ENCODE data around the gene SLC44A4.
"Not testable (repeated sequence)": the region's sequence is repeated elsewhere in the genome, so short reads cannot be mapped to it uniquely, and the experiment has no call there.

Gene SLC44A4

DNA sequence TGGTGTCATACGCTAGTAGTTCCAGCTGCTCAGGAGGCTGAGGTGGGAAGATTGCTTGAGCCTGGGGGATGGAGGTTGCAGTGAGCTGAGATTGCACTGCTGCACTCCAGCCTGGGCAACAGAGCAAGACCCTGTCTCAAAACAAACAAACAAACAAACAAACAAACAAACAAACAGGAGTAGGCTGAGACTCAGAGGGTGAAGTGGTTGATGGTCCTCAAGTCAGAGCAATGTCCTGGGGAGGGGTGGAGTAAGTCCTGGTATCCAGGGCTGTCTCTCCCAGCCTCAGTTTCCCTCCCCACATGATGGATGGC is 10.2 kb downstream of the SLC44A4 start:
- H3K4me3 ChIP-seq (ENCODE audit: low read depth, low read length); H3K4me1 ChIP-seq (ENCODE audit: control insufficient read depth, insufficient read depth, low read length); H3K27ac ChIP-seq (ENCODE audit: extremely low read depth, low read depth, low read length); H3K9me3 ChIP-seq (ENCODE audit: control insufficient read depth, insufficient read depth, low read depth, low read length); H3K36me3 ChIP-seq (ENCODE audit: control insufficient read depth in 2 of 2, insufficient read depth in 1 of 2, low read length in 2 of 2): not testable (repeated sequence)
- CTCF ChIA-PET, result interaction anchor here (0.6 to 7.0 kb wide), 11 partner anchors 21 to 258 kb away, joined by 3 to 53 read pairs (median 3); partner anchors contain the start of gene VWA7
- TF ChIP-seq ZNF121 (tag by site-specific recombination; IDR thresholded peaks at IDR 0.05), result peak; percentile 99
- POLR2A ChIA-PET, result interaction anchor here (0.6 to 2.1 kb wide), 6 partner anchors 16 to 195 kb away, joined by 3 to 8 read pairs (median 4); partner anchors contain the start of genes DXO and HSPA1B

DNA sequence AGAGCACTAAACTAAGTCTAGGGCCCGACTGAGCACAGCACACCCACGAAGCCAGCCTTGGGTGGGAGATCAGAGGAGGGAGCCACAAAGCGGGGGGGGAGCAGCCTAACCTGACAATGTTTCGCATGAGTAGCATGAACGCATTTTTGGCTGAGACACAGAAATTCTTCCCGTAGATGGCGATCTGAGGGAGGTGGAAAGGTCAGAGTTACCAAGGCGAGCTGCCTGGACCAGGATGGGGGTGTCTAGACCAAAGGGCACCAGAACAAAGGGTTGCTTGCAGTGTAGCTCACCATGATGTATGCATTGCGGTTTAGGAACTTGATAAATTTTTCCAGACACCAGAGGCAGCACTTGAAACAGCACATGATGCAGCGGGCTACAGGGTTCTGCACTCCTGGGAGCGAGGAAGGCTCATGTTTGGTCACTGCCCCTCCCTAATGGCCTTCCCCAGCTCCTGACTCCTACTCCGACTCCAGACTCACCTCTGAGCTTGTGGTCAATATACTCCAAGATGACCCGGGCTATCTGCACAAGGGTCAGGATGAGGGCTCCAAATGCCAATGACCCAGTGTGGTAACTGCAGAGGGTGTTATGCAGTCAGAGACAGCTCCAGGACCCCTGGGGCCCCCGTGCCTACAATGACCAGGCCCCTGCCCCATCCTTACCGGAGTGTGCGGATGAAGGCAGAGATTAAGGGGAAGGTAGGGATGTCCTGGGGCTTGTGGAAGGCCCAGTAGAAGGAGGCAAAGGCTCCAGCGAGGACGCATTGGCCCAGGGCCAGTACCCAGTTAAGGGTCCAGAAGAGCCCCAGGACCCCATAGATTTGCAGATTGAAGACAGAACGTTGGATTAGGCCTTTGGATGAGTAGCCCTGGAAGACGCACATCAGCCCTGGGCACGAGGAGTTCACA is 13.3 kb downstream of the SLC44A4 start:
- H3K36me3 ChIP-seq (ENCODE audit: control insufficient read depth in 2 of 2, insufficient read depth in 1 of 2, low read length in 2 of 2), result peaks cover 0 to 9% of the 10 kb centered on the region in 2 experiments; a peak in 1 of 3 replicates
- ChIA-PET POLR2A (interaction anchor here (0.6 to 5.0 kb wide), 2 partner anchors 38 to 265 kb away, joined by 3 to 92 read pairs; partner anchors contain the start of genes FKBPL and HSPA1B), CTCF (interaction anchor here (0.6 to 7.0 kb wide), 4 partner anchors 24 to 315 kb away, joined by 3 to 53 read pairs (median 3); no protein-coding TSS in a partner anchor)
- no peaks in the 10 kb centered on the region for H3K9me3 ChIP-seq (ENCODE audit: control insufficient read depth, insufficient read depth, low read depth, low read length)
- TF ChIP-seq ZBTB21 (tag by site-specific recombination; IDR thresholded peaks at IDR 0.05) (no peak), ZNF394 (tag by site-specific recombination; IDR thresholded peaks at IDR 0.05; ENCODE audit: borderline replicate concordance) (no peak)
- TF ChIP-seq, protein P1, sequence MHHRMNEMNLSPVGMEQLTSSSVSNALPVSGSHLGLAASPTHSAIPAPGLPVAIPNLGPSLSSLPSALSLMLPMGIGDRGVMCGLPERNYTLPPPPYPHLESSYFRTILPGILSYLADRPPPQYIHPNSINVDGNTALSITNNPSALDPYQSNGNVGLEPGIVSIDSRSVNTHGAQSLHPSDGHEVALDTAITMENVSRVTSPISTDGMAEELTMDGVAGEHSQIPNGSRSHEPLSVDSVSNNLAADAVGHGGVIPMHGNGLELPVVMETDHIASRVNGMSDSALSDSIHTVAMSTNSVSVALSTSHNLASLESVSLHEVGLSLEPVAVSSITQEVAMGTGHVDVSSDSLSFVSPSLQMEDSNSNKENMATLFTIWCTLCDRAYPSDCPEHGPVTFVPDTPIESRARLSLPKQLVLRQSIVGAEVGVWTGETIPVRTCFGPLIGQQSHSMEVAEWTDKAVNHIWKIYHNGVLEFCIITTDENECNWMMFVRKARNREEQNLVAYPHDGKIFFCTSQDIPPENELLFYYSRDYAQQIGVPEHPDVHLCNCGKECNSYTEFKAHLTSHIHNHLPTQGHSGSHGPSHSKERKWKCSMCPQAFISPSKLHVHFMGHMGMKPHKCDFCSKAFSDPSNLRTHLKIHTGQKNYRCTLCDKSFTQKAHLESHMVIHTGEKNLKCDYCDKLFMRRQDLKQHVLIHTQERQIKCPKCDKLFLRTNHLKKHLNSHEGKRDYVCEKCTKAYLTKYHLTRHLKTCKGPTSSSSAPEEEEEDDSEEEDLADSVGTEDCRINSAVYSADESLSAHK (tag by site-specific recombination; IDR thresholded peaks at IDR 0.05), result 0 out of 2 replicates have a peak, but pooled peaks have one; percentile 11
- H3K4me3 ChIP-seq (ENCODE audit: low read depth, low read length), result no peak overlapping the region
- peaks cover 2% of the 10 kb centered on the region; the same call in 1 of the 2 replicates for H3K4me1 ChIP-seq (ENCODE audit: control insufficient read depth, insufficient read depth, low read length)
- no peak overlapping the region for H3K27ac ChIP-seq (ENCODE audit: extremely low read depth, low read depth, low read length)

DNA sequence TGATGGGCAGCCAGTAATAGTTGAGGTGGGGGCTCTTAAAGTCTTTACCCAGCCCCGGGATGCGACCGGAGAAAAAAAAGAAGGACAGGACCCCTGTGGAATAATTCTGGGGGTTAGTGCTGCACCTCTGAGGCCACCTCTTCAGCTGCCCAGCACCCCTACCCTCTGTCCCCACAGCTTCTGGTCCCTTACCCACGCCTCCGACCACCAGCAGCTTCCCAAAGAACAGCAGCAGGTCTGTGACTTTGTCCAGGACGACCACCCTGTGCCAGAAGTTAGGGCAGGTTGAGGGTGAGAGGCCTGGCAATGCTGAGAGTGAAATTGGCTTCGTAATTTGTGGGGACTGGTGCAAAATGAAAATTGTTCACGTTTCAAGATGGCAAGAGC is 14.0 kb downstream of the SLC44A4 start:
- ChIA-PET CTCF (interaction anchor here (1.0 to 7.0 kb wide), 4 partner anchors 25 to 174 kb away, joined by 3 to 53 read pairs (median 3); no protein-coding TSS in a partner anchor), POLR2A (interaction anchor here (2.9 to 5.0 kb wide), 2 partner anchors 25 to 38 kb away, joined by 92 to 125 read pairs; partner anchors contain the start of gene HSPA1B)
- H3K4me3 ChIP-seq (ENCODE audit: low read depth, low read length), result no peak overlapping the region
- no peak overlapping the region for H3K27ac ChIP-seq (ENCODE audit: extremely low read depth, low read depth, low read length)
- H3K4me1 ChIP-seq (ENCODE audit: control insufficient read depth, insufficient read depth, low read length), result peaks cover 2% of the 10 kb centered on the region; the same call in 1 of the 2 replicates
- TF ChIP-seq, protein P2, sequence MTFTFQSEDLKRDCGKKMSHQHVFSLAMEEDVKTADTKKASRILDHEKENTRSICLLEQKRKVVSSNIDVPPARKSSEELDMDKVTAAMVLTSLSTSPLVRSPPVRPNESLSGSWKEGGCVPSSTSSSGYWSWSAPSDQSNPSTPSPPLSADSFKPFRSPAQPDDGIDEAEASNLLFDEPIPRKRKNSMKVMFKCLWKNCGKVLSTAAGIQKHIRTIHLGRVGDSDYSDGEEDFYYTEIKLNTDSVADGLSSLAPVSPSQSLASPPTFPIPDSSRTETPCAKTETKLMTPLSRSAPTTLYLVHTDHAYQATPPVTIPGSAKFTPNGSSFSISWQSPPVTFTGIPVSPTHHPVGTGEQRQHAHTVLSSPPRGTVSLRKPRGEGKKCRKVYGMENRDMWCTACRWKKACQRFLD (tag by site-specific recombination; IDR thresholded peaks at IDR 0.05), result no peak
- TF ChIP-seq ZNF707 (tag by site-specific recombination; IDR thresholded peaks at IDR 0.05) (no peak), ZNF221 (tag by site-specific recombination; IDR thresholded peaks at IDR 0.05; ENCODE audit: borderline replicate concordance) (no peak), KLF7 (tag by site-specific recombination; IDR thresholded peaks at IDR 0.05; ENCODE audit: borderline replicate concordance) (no peak), ZNF146 (tag by site-specific recombination; IDR thresholded peaks at IDR 0.05) (no peak), ZNF654 (tag by site-specific recombination; IDR thresholded peaks at IDR 0.05; ENCODE audit: low read depth) (no peak), ZNF211 (tag by site-specific recombination; IDR thresholded peaks at IDR 0.05; ENCODE audit: low read depth) (no peak), MEIS1 (CRISPR knock-in tag; IDR thresholded peaks at IDR 0.05; ENCODE audit: borderline replicate concordance) (no peak), ZBTB48 (tag by site-specific recombination; IDR thresholded peaks at IDR 0.05) (no peak), PRDM1 (tag by site-specific recombination; IDR thresholded peaks at IDR 0.05) (no peak), RBAK (tag by site-specific recombination; IDR thresholded peaks at IDR 0.05) (no peak), ZNF701 (tag by site-specific recombination; IDR thresholded peaks at IDR 0.05) (no peak), ZFP3 (tag by site-specific recombination; IDR thresholded peaks at IDR 0.05; ENCODE audit: low read depth) (no peak)
- TF ChIP-seq, protein P3, sequence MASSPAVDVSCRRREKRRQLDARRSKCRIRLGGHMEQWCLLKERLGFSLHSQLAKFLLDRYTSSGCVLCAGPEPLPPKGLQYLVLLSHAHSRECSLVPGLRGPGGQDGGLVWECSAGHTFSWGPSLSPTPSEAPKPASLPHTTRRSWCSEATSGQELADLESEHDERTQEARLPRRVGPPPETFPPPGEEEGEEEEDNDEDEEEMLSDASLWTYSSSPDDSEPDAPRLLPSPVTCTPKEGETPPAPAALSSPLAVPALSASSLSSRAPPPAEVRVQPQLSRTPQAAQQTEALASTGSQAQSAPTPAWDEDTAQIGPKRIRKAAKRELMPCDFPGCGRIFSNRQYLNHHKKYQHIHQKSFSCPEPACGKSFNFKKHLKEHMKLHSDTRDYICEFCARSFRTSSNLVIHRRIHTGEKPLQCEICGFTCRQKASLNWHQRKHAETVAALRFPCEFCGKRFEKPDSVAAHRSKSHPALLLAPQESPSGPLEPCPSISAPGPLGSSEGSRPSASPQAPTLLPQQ (tag by site-specific recombination; IDR thresholded peaks at IDR 0.05), result no peak
- H3K36me3 ChIP-seq (ENCODE audit: control insufficient read depth in 2 of 2, insufficient read depth in 1 of 2, low read length in 2 of 2), result peaks cover 0 to 16% of the 10 kb centered on the region in 2 experiments; a peak in 1 of 3 replicates
- no peaks in the 10 kb centered on the region for H3K9me3 ChIP-seq (ENCODE audit: control insufficient read depth, insufficient read depth, low read depth, low read length)
